Stimulated activated CD4-positive, alpha-beta T cell treated with anti-CD3 and anti-CD28 coated beads, TNF-alpha, amount 100 ng/mL, for 48 hours (primary cell): ENCODE results near the gene RHOBTB3.
"Not testable (repeated sequence)": the region's sequence is repeated elsewhere in the genome, so short reads cannot be mapped to it uniquely, and the experiment has no call there.

Experiments used
- DNase-seq, 3 donors: peaks; one replicate each; pipeline ENCODE4 v3.0.0-alpha.2; 2020; ENCODE audit warnings: low read depth in 3 of 3

The RHOBTB3 gene

GRCh38 chr5:95818181-95819147 is 87.3 kb downstream of the RHOBTB3 start:
- no peak for DNase-seq

GRCh38 chr5:95821110-95822021 is 90.2 kb downstream of the RHOBTB3 start:
- no peak for DNase-seq

GRCh38 chr5:95822043-95822541 is 91.0 kb downstream of the RHOBTB3 start:
- DNase-seq, result no peak

- DNase-seq, result peak in 1 of 3 donors; percentile 44
Observed at GRCh38 chr5:95822542-95823181, 91.5 kb downstream of the RHOBTB3 start, which contains the start of gene GLRX. GLRX (minus strand) TSS chr5:95822726; CDS start chr5:95822662, 64 bp downstream.

- no peak for DNase-seq
Observed at GRCh38 chr5:95823218-95823737, 92.1 kb downstream of the RHOBTB3 start.

- DNase-seq, result no peak
Observed at GRCh38 chr5:95823738-95824609, 92.8 kb downstream of the RHOBTB3 start.

- no peak for DNase-seq
Observed at GRCh38 chr5:95824747-95825146, 93.6 kb downstream of the RHOBTB3 start.

GRCh38 chr5:95825495-95825894 is 94.4 kb downstream of the RHOBTB3 start:
- no peak for DNase-seq

- DNase-seq, result no peak
Observed at GRCh38 chr5:95826949-95827891, 96.1 kb downstream of the RHOBTB3 start.

GRCh38 chr5:95827892-95828246 is 96.7 kb downstream of the RHOBTB3 start:
- DNase-seq, result no peak

- no peak for DNase-seq
Observed at GRCh38 chr5:95830226-95830625, 99.1 kb downstream of the RHOBTB3 start.

- DNase-seq, result no peak
Observed at GRCh38 chr5:95832664-95833063, 101.5 kb downstream of the RHOBTB3 start.

GRCh38 chr5:95835682-95836385 is 104.7 kb downstream of the RHOBTB3 start:
- DNase-seq, result no peak

GRCh38 chr5:95836544-95836943 is 105.4 kb downstream of the RHOBTB3 start:
- DNase-seq, result no peak

- DNase-seq, result not testable (repeated sequence)
Observed at GRCh38 chr5:95836971-95837370, 105.8 kb downstream of the RHOBTB3 start.

GRCh38 chr5:95837492-95837891 is 106.4 kb downstream of the RHOBTB3 start:
- no peak for DNase-seq

GRCh38 chr5:95838001-95838520 is 106.9 kb downstream of the RHOBTB3 start:
- no peak for DNase-seq

- DNase-seq, result no peak
Observed at GRCh38 chr5:95838556-95838955, 107.4 kb downstream of the RHOBTB3 start.
